HepG2 (cell line): ENCODE data around the gene OXLD1. TPM values are rescaled to one million over a fixed set of nuclear protein-coding genes. Genes with fewer than 3 reads are reported as not detected.

Experiments used
- ATAC-seq: fragments of 200-7000 bp; cut with Tn5 transposase; 3 replicates; pipeline ENCODE4 v1.9.1; 2020; ENCODE audit warnings: mild to moderate bottlenecking, moderate library complexity
- BruUV-seq: library from RNA; stranded (reverse); fragments of 400-500 nt; replicated peaks from 2 replicates; lab custom pipeline; 2021; lab: Mats Ljungman, UMichigan
- CTCF ChIA-PET: fragments of 300-600 bp; formaldehyde crosslinking; extraction: SDS; loops from one replicate; lab custom pipeline; 2021; ENCODE audit warnings: low total read pairs, inconsistent platforms, low intra/inter-chr PET ratio; lab: Yijun Ruan, JAX
- POLR2A ChIA-PET: fragments of 350-600 bp; sonication (Branson Sonifier 250); formaldehyde crosslinking; loops from one replicate; lab custom pipeline; 2020; ENCODE audit warnings: antibody characterized with exemption, inconsistent platforms; lab: Yijun Ruan, JAX
- DNase-seq: peaks from one replicate; pipeline ENCODE4 v3.0.0-alpha.2; 2015; ENCODE audit warnings: low spot score
- FAIRE-seq: peaks from 3 replicates; lab custom pipeline; 2011; peaks lifted over from hg19 to GRCh38; lab: Jason Lieb, UNC
- H2AFZ ChIP-seq: one replicate; pipeline ENCODE4 v1.6.1; 2011; ENCODE audit warnings: low read length, inconsistent platforms
- H3K27ac ChIP-seq: fragments of 300-600 bp; 3 replicates; pipeline ENCODE4 v1.8.0; 2011; ENCODE audit warnings: mixed run types, mild to moderate bottlenecking, mixed read lengths, low read length, inconsistent platforms; ENCODE audit not compliant: insufficient read depth; ENCODE audit errors: extremely low read length
- H3K27me3 ChIP-seq, 2 experiments: fragments of 200-600 bp in 1 of 2; 2 replicates in 1 of 2; 3 replicates in 1 of 2; pipeline versions ENCODE4 v1.6.0 to v1.8.0; 2011; ENCODE audit warnings: low read length in 2 of 2, mild to moderate bottlenecking in 2 of 2, moderate library complexity in 2 of 2, inconsistent platforms in 1 of 2; ENCODE audit not compliant: insufficient read depth in 2 of 2, control insufficient read depth in 1 of 2
- H3K36me3 ChIP-seq, 2 experiments: fragments of 200-600 bp in 1 of 2; replicated peaks in 1 of 2; 2 replicates in 1 of 2; 3 replicates in 1 of 2; pipeline versions ENCODE4 v1.5.1 to v1.8.0; 2011; ENCODE audit warnings: low read length in 2 of 2, inconsistent platforms in 1 of 2; ENCODE audit not compliant: insufficient read depth in 2 of 2, control insufficient read depth in 1 of 2
- H3K4me1 ChIP-seq: 2 replicates; pipeline ENCODE4 v1.5.1; 2012; ENCODE audit warnings: low read length, inconsistent platforms; ENCODE audit not compliant: insufficient read depth
- H3K4me2 ChIP-seq: 2 replicates; pipeline ENCODE4 v1.6.0; 2011; ENCODE audit warnings: low read depth, low read length, inconsistent platforms
- H3K4me3 ChIP-seq, 3 experiments: fragments of 200-600 bp in 1 of 3; sonication (generic), shearing (Covaris generic) in 1 of 3; replicated peaks in 1 of 3; 2 replicates each; pipeline ENCODE4 v1.5.1; 2011 to 2016; ENCODE audit warnings: low read length in 3 of 3, inconsistent platforms in 2 of 3, low read depth in 2 of 3, mild to moderate bottlenecking in 2 of 3, control low read depth in 1 of 3, mixed read lengths in 1 of 3; ENCODE audit not compliant: insufficient read depth in 1 of 3
- H3K79me2 ChIP-seq: one replicate; pipeline ENCODE4 v1.6.1; 2011; ENCODE audit warnings: low read length, inconsistent platforms; ENCODE audit not compliant: insufficient read depth
- H3K9ac ChIP-seq: 2 replicates; pipeline ENCODE4 v1.6.0; 2011; ENCODE audit warnings: mild to moderate bottlenecking, low read depth, low read length, inconsistent platforms; ENCODE audit not compliant: insufficient read depth
- H3K9me3 ChIP-seq: 2 replicates; pipeline ENCODE4 v1.5.1; 2012; ENCODE audit warnings: mild to moderate bottlenecking, low read length
- H4K20me1 ChIP-seq: 2 replicates; pipeline ENCODE4 v1.6.0; 2011; ENCODE audit warnings: inconsistent platforms, mild to moderate bottlenecking, low read length, moderate library complexity; ENCODE audit not compliant: insufficient read depth
- GABPA ChIP-seq, 2 experiments: IDR thresholded peaks; 2 replicates each; pipeline ENCODE4 v1.6.1; 2011 to 2016; ENCODE audit warnings: low read depth in 2 of 2, low read length in 1 of 2, missing biosample characterization in 1 of 2, missing genetic modification characterization in 1 of 2
- MLLT10 ChIP-seq: sonication (generic); formaldehyde crosslinking; IDR thresholded peaks from 2 replicates; pipeline ENCODE4 v1.4.0; 2020; ENCODE audit warnings: missing genetic modification reagents
- NRL ChIP-seq: sonication (generic); formaldehyde crosslinking; IDR thresholded peaks from 2 replicates; pipeline ENCODE4 v1.5.0; 2020; ENCODE audit warnings: missing genetic modification reagents, mild to moderate bottlenecking, moderate library complexity, borderline replicate concordance
- PAXIP1 ChIP-seq: sonication (generic); formaldehyde crosslinking; conservative IDR thresholded peaks from 2 replicates; pipeline ENCODE4 v1.4.0; 2020; ENCODE audit warnings: mild to moderate bottlenecking, missing genetic modification reagents, moderate library complexity
- PPARG ChIP-seq: conservative IDR thresholded peaks from 2 replicates; pipeline ENCODE4 v1.6.1; 2016; ENCODE audit warnings: missing biosample characterization, missing genetic modification reagents
- SNRNP70 ChIP-seq: fragments of 200-400 bp; formaldehyde crosslinking; IDR thresholded peaks from 2 replicates; pipeline ENCODE4 v1.6.1; 2017; ENCODE audit warnings: mild to moderate bottlenecking, low read depth, low read length, moderate library complexity
- SP140L ChIP-seq: sonication (generic); formaldehyde crosslinking; IDR thresholded peaks from 2 replicates; pipeline ENCODE4 v1.4.0; 2020; ENCODE audit warnings: missing genetic modification reagents, borderline replicate concordance
- ZIK1 ChIP-seq: sonication (generic); formaldehyde crosslinking; IDR thresholded peaks from 2 replicates; pipeline ENCODE4 v1.5.0; 2020; ENCODE audit warnings: mild to moderate bottlenecking, low read depth, missing genetic modification reagents, borderline replicate concordance
- ZMYM2 ChIP-seq: sonication (generic); formaldehyde crosslinking; IDR thresholded peaks from 2 replicates; pipeline ENCODE4 v1.8.0; 2022; ENCODE audit warnings: mild to moderate bottlenecking, missing genetic modification reagents
- ZNF33B ChIP-seq: sonication (generic); formaldehyde crosslinking; IDR thresholded peaks from 2 replicates; pipeline ENCODE4 v1.5.1; 2020; ENCODE audit warnings: mild to moderate bottlenecking, missing genetic modification reagents
- ZNF460 ChIP-seq: sonication (generic); formaldehyde crosslinking; IDR thresholded peaks from 2 replicates; pipeline ENCODE4 v1.5.1; 2020; ENCODE audit warnings: missing genetic modification reagents, mild to moderate bottlenecking, borderline replicate concordance
- ZNF496 ChIP-seq: sonication (generic); formaldehyde crosslinking; IDR thresholded peaks from 2 replicates; pipeline ENCODE4 v1.8.1; 2023; ENCODE audit warnings: mild to moderate bottlenecking, moderate library complexity, missing genetic modification reagents; ENCODE audit not compliant: insufficient replicate concordance
- ZNF510 ChIP-seq: sonication (generic); formaldehyde crosslinking; IDR thresholded peaks from 2 replicates; pipeline ENCODE4 v1.4.0; 2020; ENCODE audit warnings: low read depth, mild to moderate bottlenecking, missing genetic modification reagents
- WGBS: methylation state at CpG from one replicate; pipeline ENCODE4 v1.1.6; 2017; ENCODE audit warnings: low lambda C conversion rate; 5-methylcytosine and 5-hydroxymethylcytosine counted together
- in situ Hi-C: cut with HindIII; loops from 2 replicates; pipeline ENCODE4 v1.10.0; 2017; ENCODE audit warnings: low pct_unique_long_range_greater_than_20kb; ENCODE audit not compliant: extremely low pct_ligation_motif_present
- intact Hi-C: fragments of 100-400 bp; cut with micrococcal nuclease; formaldehyde crosslinking; loops from one replicate; pipeline ENCODE4 v1.10.0; 2022; ENCODE audit not compliant: unreplicated experiment
- polyA plus RNA-seq, 8 experiments: library from polyadenylated mRNA; depleted of rRNA in 3 of 8; stranded (reverse) in 7 of 8; unstranded in 1 of 8; fragments of >200 nt; fragmentation: Illumina TruSeq in 4 of 8; extraction: Trizol in 4 of 8; gene quantifications; 2 replicates each; pipeline versions ENCODE4 v1.2.1 to v1.2.3, GENCODE V29; 2011 to 2016; ENCODE audit warnings: low read depth in 4 of 8, missing spikeins in 1 of 8, mixed read lengths in 1 of 8; ENCODE audit not compliant: insufficient read depth in 1 of 8
- total RNA-seq, 5 experiments: library from RNA; depleted of rRNA; stranded (reverse); fragments of >200 nt; fragmentation: Illumina TruSeq; extraction: Trizol; gene quantifications; 2 replicates each; pipeline ENCODE4 v1.2.3, GENCODE V29; 2016; ENCODE audit warnings: low read depth in 1 of 5

OXLD1 gene
- total and polyA plus RNA-seq, 2 of the 13 experiments (the other 11 are each of a cell fraction or from before 2014, with no cell fraction given), result 27.1 to 37.5 TPM

GRCh38 chr17:81660441-81660840, 6.0 kb downstream of the OXLD1 start:
- POLR2A ChIA-PET, result interaction anchor here (0.9 to 1.4 kb wide), 3 partner anchors 23 to 108 kb away, joined by 3 to 4 read pairs (median 4); partner anchors contain the start of genes ARL16, FAAP100, HGS and MRPL12
- ATAC-seq (no peak), DNase-seq (no peak), FAIRE-seq (peak; percentile 48)
- Histone ChIP-seq H3K27me3 (peaks cover 0 to 12% of the 10 kb centered on the region in 2 experiments; a peak in 2 of 5 replicates), H3K27ac (no peak overlapping the region), H3K4me1 (peaks cover 54% of the 10 kb centered on the region), H3K9me3 (no peaks in the 10 kb centered on the region), H3K36me3 (no peaks in the 10 kb centered on the region), H3K79me2 (peaks cover 2% of the 10 kb centered on the region), H3K4me2 (no peak overlapping the region), H4K20me1 (no peaks in the 10 kb centered on the region), H3K9ac (no peak overlapping the region), H2AFZ (no peak overlapping the region), H3K4me3 (no peak overlapping the region)
- intact Hi-C loops, result no loop called here
- WGBS, result 82% methylated on average over 9 of the region's 9 CpGs
- TF ChIP-seq SP140L (no peak), MLLT10 (no peak), ZNF460 (peak; percentile 93)
- CTCF ChIA-PET, result no interaction called here
- BruUV-seq, result no TSS peak
- in situ Hi-C loops, result no loop called here

DNA sequence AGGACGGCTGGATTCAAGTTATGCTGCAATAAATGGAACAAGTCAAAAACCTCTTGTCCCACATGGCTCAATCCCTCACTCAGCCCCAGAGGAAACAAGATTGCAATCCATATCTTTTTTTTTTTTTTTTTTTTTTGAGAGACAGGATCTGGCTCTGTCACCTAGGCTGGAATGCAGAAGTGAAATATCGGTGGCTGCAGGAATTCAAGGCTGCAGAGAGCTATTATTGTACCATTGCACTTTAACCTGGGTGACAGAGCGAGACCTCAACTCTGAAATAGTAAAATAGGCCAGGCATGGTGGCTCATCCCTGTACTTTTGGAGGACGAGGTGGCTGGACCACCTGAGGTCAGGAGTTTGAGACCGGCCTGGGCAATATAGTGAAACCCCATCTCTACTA, 7.4 kb downstream of the OXLD1 start:
- Histone ChIP-seq H3K4me2 (peak overlapping the region; percentile 65), H3K4me1 (peaks cover 53% of the 10 kb centered on the region), H3K9ac (no peak overlapping the region), H3K27ac (peak overlapping the region; percentile 56), H3K27me3 (peaks cover 0 to 17% of the 10 kb centered on the region in 2 experiments; a peak in 3 of 5 replicates), H4K20me1 (no peaks in the 10 kb centered on the region), H3K36me3 (no peaks in the 10 kb centered on the region), H3K9me3 (no peaks in the 10 kb centered on the region), H3K4me3 (no peak overlapping the region; a peak in 1 of 6 replicates), H2AFZ (peak overlapping the region; percentile 39), H3K79me2 (no peaks in the 10 kb centered on the region)
- FAIRE-seq, result peak; percentile 93
- POLR2A ChIA-PET, result interaction anchor here (0.6 to 1.3 kb wide), 7 partner anchors 8 to 1113 kb away, joined by 3 to 6 read pairs (median 3); partner anchors contain the start of genes ARL16, FAAP100 and HGS
- peak; percentile 70 for ATAC-seq
- peak; percentile 88 for DNase-seq
- intact Hi-C loops (no loop called here), in situ Hi-C loops (no loop called here)
- WGBS, result 17% methylated on average over 5 of the region's 5 CpGs
- BruUV-seq, result no TSS peak
- CTCF ChIA-PET, result no interaction called here
- TF ChIP-seq ZNF510 (CRISPR knock-in tag), result no peak
- no peak for TF ChIP-seq ZNF496 (CRISPR knock-in tag)
- peak; percentile 55 for TF ChIP-seq PPARG (CRISPR knock-in tag)
- TF ChIP-seq ZMYM2 (CRISPR knock-in tag), result no peak
- no peak for TF ChIP-seq SNRNP70
- TF ChIP-seq GABPA (IDR thresholded peaks at IDR 0.05; ENCODE audit: low read depth, low read length), result no peak
- TF ChIP-seq GABPA (CRISPR knock-in tag; IDR thresholded peaks at IDR 0.05; ENCODE audit: low read depth), result no peak
- no peak for TF ChIP-seq ZIK1 (CRISPR knock-in tag)
- peak; percentile 76 for TF ChIP-seq PAXIP1 (CRISPR knock-in tag)
- no peak for TF ChIP-seq NRL (CRISPR knock-in tag)
- TF ChIP-seq ZNF33B (CRISPR knock-in tag), result no peak
